GM13976 (cell line): ENCODE results near the gene PHAF1.
"Not testable (repeated sequence)": the region's sequence is repeated elsewhere in the genome, so short reads cannot be mapped to it uniquely, and the experiment has no call there.

Experiments used
- DNase-seq: peaks from one replicate; pipeline ENCODE4 v3.0.0; 2012; ENCODE audit warnings: low spot score
- in situ Hi-C: fragments of 300-500 bp; cut with MboI; formaldehyde crosslinking; loops from one replicate; pipeline ENCODE4 v1.12.0; 2022; ENCODE audit warnings: low sequenced_read_pairs, mixed read lengths, inconsistent platforms; ENCODE audit not compliant: unreplicated experiment
- TF ChIP-seq, protein P1 (sequence below): IDR thresholded peaks from 2 replicates; pipeline ENCODE4 v1.5.1; 2012; ENCODE audit warnings: borderline replicate concordance, mild to moderate bottlenecking; ENCODE audit not compliant: insufficient read depth; ENCODE audit errors: extremely low read depth, missing control alignments, control extremely low read depth

PHAF1 gene

GRCh38 chr16:67120025-67120424 lies 10.3 kb downstream of the PHAF1 start:
- in situ Hi-C loops, result no loop called here
- DNase-seq, result no peak
- TF ChIP-seq, protein P1, sequence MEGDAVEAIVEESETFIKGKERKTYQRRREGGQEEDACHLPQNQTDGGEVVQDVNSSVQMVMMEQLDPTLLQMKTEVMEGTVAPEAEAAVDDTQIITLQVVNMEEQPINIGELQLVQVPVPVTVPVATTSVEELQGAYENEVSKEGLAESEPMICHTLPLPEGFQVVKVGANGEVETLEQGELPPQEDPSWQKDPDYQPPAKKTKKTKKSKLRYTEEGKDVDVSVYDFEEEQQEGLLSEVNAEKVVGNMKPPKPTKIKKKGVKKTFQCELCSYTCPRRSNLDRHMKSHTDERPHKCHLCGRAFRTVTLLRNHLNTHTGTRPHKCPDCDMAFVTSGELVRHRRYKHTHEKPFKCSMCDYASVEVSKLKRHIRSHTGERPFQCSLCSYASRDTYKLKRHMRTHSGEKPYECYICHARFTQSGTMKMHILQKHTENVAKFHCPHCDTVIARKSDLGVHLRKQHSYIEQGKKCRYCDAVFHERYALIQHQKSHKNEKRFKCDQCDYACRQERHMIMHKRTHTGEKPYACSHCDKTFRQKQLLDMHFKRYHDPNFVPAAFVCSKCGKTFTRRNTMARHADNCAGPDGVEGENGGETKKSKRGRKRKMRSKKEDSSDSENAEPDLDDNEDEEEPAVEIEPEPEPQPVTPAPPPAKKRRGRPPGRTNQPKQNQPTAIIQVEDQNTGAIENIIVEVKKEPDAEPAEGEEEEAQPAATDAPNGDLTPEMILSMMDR, result no peak

- in situ Hi-C loops, DNase-seq: not testable (repeated sequence)
Measured at GRCh38 chr16:67122799-67123198, 13.1 kb downstream of the PHAF1 start.

- in situ Hi-C loops, result no loop called here
Measured at GRCh38 chr16:67128417-67128816, 18.7 kb downstream of the PHAF1 start.

DNA sequence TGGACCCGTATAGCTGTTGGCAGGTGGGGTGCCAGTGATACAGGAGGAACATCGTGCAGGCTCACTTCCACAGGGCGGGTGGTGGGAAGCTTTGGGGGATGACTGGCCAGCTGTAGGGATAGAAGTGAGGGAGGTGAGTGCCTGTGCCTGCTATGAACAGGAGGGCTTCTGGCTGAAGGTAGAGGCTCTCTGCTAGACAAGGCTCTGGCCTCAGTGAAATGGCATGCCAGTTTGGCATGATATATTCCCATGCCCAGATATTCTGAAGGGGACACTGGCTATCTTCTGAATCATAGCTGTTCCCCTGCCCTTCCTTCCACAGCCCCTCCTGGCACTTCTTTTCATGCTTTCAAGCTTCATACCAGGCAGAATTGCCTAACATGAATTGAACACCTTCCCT lies 19.1 kb downstream of the PHAF1 start:
- in situ Hi-C loops, result no loop called here
- TF ChIP-seq, protein P1, result no peak
- DNase-seq, result no peak

More at GRCh38 chr16:67128417-67128816, 18.7 kb downstream of the PHAF1 start:
- TF ChIP-seq, protein P1, result no peak
- no peak for DNase-seq

DNA sequence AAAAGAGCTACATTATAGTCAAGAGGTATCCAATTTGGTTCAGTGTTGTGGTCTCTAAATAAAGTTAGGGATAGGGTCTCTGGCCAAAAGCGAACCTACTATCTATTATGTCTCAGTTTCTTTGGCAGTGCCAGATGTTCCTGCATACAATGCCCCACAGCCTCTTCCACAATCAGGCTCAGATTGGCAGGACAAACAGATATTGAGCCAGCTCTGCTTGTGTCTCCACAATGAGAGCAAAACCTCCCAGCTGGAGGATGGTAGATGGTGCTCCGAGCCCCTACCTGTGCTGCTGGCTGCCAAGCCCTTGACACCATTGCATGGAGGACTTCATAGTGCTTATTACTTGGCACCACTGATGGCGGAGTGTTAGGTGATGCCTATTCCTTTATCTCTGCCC lies 19.7 kb downstream of the PHAF1 start:
- in situ Hi-C loops, result no loop called here
- DNase-seq, result no peak
- TF ChIP-seq, protein P1, result no peak

DNA sequence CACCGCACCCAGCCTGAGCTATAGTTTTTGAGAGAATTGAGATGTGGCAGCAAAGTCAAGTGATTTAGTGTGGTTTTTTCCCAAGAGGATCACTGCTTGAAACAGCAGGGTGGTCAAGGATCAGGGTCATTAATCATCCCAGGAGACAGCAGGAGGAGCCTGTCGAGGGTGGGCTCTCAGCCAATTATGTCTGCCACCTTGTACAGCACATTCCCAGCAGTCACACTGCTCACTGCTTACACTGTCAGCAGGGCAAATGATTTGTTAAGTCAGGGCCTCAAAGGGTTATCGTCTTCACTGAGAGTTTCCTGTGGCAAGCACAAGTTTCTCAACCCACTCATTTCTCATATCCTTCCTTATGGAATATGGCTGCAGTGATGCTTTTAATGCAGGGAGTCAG lies 27.9 kb downstream of the PHAF1 start:
- in situ Hi-C loops, result no loop called here
- DNase-seq, result no peak
- TF ChIP-seq, protein P1, result no peak

GRCh38 chr16:67141391-67141790 lies 31.6 kb downstream of the PHAF1 start:
- TF ChIP-seq, protein P1, result no peak
- in situ Hi-C loops, result no loop called here
- DNase-seq, result no peak

- in situ Hi-C loops, result no loop called here
- no peak for DNase-seq
- TF ChIP-seq, protein P1, result no peak
Measured at GRCh38 chr16:67142342-67142741, 32.6 kb downstream of the PHAF1 start.
